ENCODE measurements around the gene AKAP10. TPM values are rescaled to one million over a fixed set of nuclear protein-coding genes. Genes with fewer than 3 reads are reported as not detected.

The AKAP10 gene
- polyA plus RNA-seq, 4 donors, result 5.4 to 20.7 (median 7.2) TPM

DNA sequence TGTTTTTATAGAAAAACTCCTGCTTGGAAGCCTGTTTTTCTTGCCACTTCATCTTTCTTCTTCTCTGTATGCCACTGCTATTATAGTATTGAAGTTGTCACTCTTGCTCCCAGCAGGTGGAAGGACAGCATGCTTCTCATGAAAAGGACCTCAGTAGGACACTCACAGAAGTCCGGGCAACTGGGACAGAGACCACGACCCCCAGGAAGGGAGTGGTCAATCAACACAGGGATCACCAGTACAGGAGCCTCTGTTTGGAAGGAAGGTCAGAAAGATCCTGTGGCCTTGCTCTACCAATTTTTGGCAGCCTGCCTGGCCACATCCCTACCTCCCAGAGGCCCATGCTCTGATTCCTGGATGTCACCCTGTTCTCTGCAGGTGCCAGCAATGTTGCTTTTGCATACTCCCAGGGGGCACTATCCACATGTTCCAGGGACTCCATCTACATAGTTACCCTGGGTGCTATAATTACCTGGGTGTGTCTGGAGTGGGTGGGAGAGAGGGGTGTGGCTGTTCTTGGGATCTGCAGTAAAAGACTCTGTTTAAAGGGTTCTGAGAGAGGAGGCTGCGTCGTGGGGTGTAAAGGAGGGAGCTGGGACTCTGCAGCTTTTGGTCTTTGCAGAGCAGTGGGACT lies 13.7 kb upstream of the AKAP10 start:
- no peaks in the 10 kb centered on the region for H3K9me3 ChIP-seq (ENCODE audit: control insufficient read depth in 2 of 2, insufficient read depth in 1 of 2, low read depth in 1 of 2, low read length in 1 of 2)
- no peak overlapping the region for H3K4me3 ChIP-seq (ENCODE audit: low read depth in 1 of 3, low read length in 3 of 3)
- no peak overlapping the region for H3K27ac ChIP-seq (ENCODE audit: low read depth in 1 of 3, low read length in 2 of 3)
- DNase-seq (no peak), FAIRE-seq (no peak)
- H3K27me3 ChIP-seq (ENCODE audit: control insufficient read depth in 3 of 3, insufficient read depth in 3 of 3, low read length in 3 of 3), result peaks cover 0 to under 1% (median 0%) of the 10 kb centered on the region in 3 donors
- no peaks in the 10 kb centered on the region for H3K4me1 ChIP-seq (ENCODE audit: control insufficient read depth in 3 of 3, insufficient read depth in 2 of 3, low read depth in 1 of 3, low read length in 2 of 3)
- no peaks in the 10 kb centered on the region for H3K36me3 ChIP-seq (ENCODE audit: control insufficient read depth in 3 of 3, insufficient read depth in 2 of 3, low read depth in 1 of 3, low read length in 3 of 3)
- WGBS, 3 donors, result 16 to 43% (median 40%) methylated on average over 4 of the region's 4 CpGs

DNA sequence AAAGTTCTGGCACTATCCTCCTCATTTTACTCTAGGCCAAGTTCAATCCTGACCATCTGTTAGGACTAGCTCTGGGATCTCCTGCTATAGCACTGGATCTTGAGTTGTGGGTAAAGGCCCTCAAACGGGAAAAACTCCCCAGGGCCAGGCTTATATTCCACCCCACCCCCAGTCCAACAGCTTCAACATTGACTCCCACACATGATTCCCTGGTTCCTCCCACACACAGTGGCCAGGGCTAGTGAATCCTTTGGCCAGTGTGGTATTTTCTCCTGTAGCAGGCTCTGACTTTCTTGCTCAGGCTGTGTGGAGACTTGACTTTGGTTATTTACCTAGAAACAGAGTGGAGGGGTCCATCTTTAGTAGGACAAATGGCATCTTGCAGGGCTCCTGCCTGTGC lies 10.3 kb upstream of the AKAP10 start:
- Histone ChIP-seq H3K27me3 (ENCODE audit: control insufficient read depth in 3 of 3, insufficient read depth in 3 of 3, low read length in 3 of 3) (no peaks in the 10 kb centered on the region), H3K4me1 (ENCODE audit: control insufficient read depth in 3 of 3, insufficient read depth in 2 of 3, low read depth in 1 of 3, low read length in 2 of 3) (no peaks in the 10 kb centered on the region), H3K27ac (ENCODE audit: low read depth in 1 of 3, low read length in 2 of 3) (no peak overlapping the region), H3K36me3 (ENCODE audit: control insufficient read depth in 3 of 3, insufficient read depth in 2 of 3, low read depth in 1 of 3, low read length in 3 of 3) (no peaks in the 10 kb centered on the region), H3K4me3 (ENCODE audit: low read depth in 1 of 3, low read length in 3 of 3) (no peak overlapping the region), H3K9me3 (ENCODE audit: control insufficient read depth in 2 of 2, insufficient read depth in 1 of 2, low read depth in 1 of 2, low read length in 1 of 2) (no peaks in the 10 kb centered on the region)
- DNase-seq (no peak), FAIRE-seq (no peak)
- 58 to 74% (median 72%) methylated on average over 1 of the region's 1 CpG for WGBS, 3 donors

DNA sequence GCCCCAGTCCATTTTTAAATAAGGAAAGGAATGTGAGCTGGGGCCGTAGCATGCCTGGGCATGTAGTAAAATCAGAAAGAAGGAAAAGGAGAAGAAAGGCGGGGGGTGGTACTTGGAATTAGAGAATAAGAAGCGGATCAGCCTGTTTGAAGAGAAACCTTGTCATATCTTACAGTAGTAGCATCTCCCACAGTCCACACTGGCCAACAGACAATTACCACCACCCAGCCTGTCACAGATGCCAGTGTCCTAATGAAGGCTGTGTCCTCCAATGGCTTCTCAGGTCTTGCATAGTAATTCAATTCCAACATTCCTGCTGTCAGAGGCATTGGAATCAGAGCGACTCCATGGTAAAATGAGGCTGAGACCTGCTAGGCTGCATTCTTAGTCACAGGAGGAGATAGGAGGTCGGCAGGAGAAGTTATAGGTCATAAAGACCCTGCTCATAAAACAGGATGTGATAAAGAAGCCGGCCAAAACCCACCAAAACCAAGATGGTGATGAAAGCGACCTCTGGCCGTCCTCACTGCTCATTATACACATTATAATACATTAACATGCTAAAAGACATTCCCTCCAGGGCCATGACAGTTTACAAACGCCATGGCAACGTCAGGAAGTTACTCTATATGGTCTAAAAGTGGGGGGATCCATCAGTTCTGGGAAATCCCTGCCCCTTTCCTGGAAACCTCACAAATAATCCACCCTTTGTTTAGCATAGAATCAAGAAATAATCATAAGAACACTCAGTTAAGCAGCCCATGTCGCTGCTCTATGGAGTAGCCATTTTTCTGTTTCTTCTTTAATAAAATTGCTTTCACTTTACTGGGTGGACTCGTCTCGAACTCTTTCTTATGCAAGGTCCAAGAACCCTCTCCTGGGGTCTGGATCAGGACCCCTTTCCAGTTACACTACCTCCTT lies 9.6 kb upstream of the AKAP10 start:
- Histone ChIP-seq H3K9me3 (ENCODE audit: control insufficient read depth in 2 of 2, insufficient read depth in 1 of 2, low read depth in 1 of 2, low read length in 1 of 2) (no peaks in the 10 kb centered on the region), H3K36me3 (ENCODE audit: control insufficient read depth in 3 of 3, insufficient read depth in 2 of 3, low read depth in 1 of 3, low read length in 3 of 3) (no peaks in the 10 kb centered on the region), H3K4me1 (ENCODE audit: control insufficient read depth in 3 of 3, insufficient read depth in 2 of 3, low read depth in 1 of 3, low read length in 2 of 3) (no peaks in the 10 kb centered on the region), H3K27me3 (ENCODE audit: control insufficient read depth in 3 of 3, insufficient read depth in 3 of 3, low read length in 3 of 3) (no peaks in the 10 kb centered on the region), H3K27ac (ENCODE audit: low read depth in 1 of 3, low read length in 2 of 3) (no peak overlapping the region), H3K4me3 (ENCODE audit: low read depth in 1 of 3, low read length in 3 of 3) (no peak overlapping the region)
- no peak for FAIRE-seq
- DNase-seq, result no peak
- WGBS, 3 donors, result 67 to 70% (median 69%) methylated on average over 13 of the region's 13 CpGs

DNA sequence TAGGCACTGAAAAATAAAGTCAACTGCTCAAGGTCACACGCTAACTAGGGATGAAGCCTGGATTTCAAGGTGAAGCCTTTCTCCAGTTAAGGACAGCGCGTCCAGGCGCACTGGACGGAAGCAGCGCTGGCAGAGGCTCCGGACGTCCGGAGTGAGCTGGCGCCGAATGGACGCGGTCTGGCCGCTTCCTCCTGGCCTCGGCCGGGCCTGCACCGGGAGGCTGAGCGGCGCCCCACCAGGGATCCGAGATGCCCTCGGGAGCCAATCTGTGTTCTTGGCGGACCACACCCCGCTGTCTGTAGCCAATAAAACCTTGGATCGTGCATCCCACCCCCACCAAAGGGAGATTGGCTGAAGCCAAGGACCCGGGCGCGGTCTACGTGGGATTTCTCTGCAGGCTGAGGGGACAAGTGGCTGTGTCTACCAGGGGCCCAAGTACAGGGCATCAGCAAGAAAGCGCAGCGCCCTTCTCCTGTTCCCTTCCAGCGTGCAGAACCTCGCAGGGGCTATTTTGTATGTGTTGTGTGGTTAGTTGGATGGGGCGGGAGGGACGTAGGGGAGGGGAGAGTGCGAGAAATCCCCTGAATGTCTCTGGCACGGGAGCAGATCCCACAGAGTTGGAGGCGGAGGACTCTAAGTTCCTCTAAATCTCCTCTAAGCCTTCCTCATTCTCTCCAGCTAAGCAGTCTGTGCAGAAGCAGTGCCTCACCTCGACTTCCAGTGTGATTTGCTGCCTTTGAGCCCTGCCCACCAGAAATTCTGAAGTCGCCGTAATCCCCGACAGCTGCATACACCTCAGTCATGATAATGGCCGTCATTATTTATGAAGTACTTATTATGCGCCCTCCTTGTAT lies 2.5 kb upstream of the AKAP10 start:
- H3K27me3 ChIP-seq (ENCODE audit: control insufficient read depth in 3 of 3, insufficient read depth in 3 of 3, low read length in 3 of 3), result peaks cover 0 to 5% (median 0%) of the 10 kb centered on the region in 3 donors
- H3K27ac ChIP-seq (ENCODE audit: low read depth in 1 of 3, low read length in 2 of 3), result no peak overlapping the region
- no peak for FAIRE-seq
- H3K4me3 ChIP-seq (ENCODE audit: low read depth in 1 of 3, low read length in 3 of 3), result no peak overlapping the region
- 76 to 85% (median 81%) methylated on average over 43 of the region's 43 CpGs for whole genome bisulfite sequencing, 3 donors
- peaks cover 0 to 4% (median 0%) of the 10 kb centered on the region in 3 donors for H3K36me3 ChIP-seq (ENCODE audit: control insufficient read depth in 3 of 3, insufficient read depth in 2 of 3, low read depth in 1 of 3, low read length in 3 of 3)
- no peaks in the 10 kb centered on the region for H3K9me3 ChIP-seq (ENCODE audit: control insufficient read depth in 2 of 2, insufficient read depth in 1 of 2, low read depth in 1 of 2, low read length in 1 of 2)
- H3K4me1 ChIP-seq (ENCODE audit: control insufficient read depth in 3 of 3, insufficient read depth in 2 of 3, low read depth in 1 of 3, low read length in 2 of 3), result peaks cover 0 to 7% (median 5%) of the 10 kb centered on the region in 3 donors
- no peak for DNase-seq

DNA sequence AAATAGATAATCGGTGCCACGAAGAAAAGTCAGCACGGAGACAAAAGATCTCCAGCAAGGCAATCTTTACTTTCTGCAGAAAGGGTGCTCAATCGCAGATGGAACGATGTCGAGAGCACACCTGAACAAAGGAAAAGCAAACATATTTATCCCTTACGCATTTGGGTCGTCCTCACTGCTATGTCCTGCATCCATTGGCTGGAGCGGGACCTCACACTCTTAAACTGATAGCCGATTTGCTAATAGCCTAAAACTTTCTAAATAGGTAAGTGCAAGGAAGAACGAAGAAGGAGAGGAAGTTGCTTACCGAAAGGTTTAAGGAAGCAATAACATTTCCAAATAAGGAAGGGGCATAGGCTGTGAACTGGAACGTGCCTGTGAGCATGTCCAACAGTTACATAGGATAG lies 1.2 kb upstream of the AKAP10 start:
- H3K4me3 ChIP-seq (ENCODE audit: low read depth in 1 of 3, low read length in 3 of 3), result no peak overlapping the region
- FAIRE-seq, result no peak

DNA sequence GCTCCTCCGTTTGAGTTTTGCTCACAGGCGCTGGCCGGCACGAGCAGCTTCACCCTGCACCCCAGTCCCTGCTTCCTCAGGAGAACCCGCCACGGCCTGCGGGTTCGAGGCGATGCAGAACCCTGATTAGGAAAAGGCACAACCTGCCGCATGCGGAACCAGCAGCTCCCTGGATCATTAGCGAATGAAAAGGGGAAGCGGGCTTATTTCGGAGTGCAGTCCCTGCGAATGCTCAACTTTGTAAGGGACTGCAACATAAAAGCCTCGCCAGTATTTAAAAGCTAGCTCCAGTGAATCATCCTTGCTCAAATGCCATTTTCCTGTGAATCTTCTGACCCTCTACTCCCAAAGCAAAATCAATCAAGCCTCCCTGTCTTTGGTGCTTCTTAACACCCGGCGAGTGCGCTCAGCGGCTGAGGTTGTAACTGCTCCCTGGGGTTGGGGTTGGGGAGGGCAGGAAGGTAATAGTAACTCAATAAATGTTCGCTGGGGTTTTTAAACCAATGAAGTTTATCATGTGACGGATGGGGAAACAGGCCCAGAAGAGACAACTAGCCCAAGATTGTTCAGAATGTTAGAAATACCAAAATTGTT lies 678 bp upstream of the AKAP10 start:
- H3K27me3 ChIP-seq (ENCODE audit: control insufficient read depth in 3 of 3, insufficient read depth in 3 of 3, low read length in 3 of 3), result peaks cover 0 to 5% (median 0%) of the 10 kb centered on the region in 3 donors
- H3K4me1 ChIP-seq (ENCODE audit: control insufficient read depth in 3 of 3, insufficient read depth in 2 of 3, low read depth in 1 of 3, low read length in 2 of 3), result peaks cover 0 to 9% (median 5%) of the 10 kb centered on the region in 3 donors
- FAIRE-seq, result no peak
- WGBS, 3 donors, result 30 to 46% (median 32%) methylated on average over 22 of the region's 22 CpGs
- H3K36me3 ChIP-seq (ENCODE audit: control insufficient read depth in 3 of 3, insufficient read depth in 2 of 3, low read depth in 1 of 3, low read length in 3 of 3), result peaks cover 0 to 10% (median 0%) of the 10 kb centered on the region in 3 donors
- H3K27ac ChIP-seq (ENCODE audit: low read depth in 1 of 3, low read length in 2 of 3), result peak overlapping the region in 2 of 3 donors; percentile 85 to 89
- peak overlapping the region; percentile 68 to 91 (median 89) for H3K4me3 ChIP-seq (ENCODE audit: low read depth in 1 of 3, low read length in 3 of 3)
- H3K9me3 ChIP-seq (ENCODE audit: control insufficient read depth in 2 of 2, insufficient read depth in 1 of 2, low read depth in 1 of 2, low read length in 1 of 2), result no peaks in the 10 kb centered on the region
- DNase-seq, result no peak

More for the DNA sequence above, 1.2 kb upstream of the AKAP10 start:
- Histone ChIP-seq H3K27me3 (ENCODE audit: control insufficient read depth in 3 of 3, insufficient read depth in 3 of 3, low read length in 3 of 3) (peaks cover 0 to 5% (median 0%) of the 10 kb centered on the region in 3 donors), H3K4me1 (ENCODE audit: control insufficient read depth in 3 of 3, insufficient read depth in 2 of 3, low read depth in 1 of 3, low read length in 2 of 3) (peaks cover 0 to 9% (median 5%) of the 10 kb centered on the region in 3 donors), H3K36me3 (ENCODE audit: control insufficient read depth in 3 of 3, insufficient read depth in 2 of 3, low read depth in 1 of 3, low read length in 3 of 3) (peaks cover 0 to 9% (median 0%) of the 10 kb centered on the region in 3 donors), H3K27ac (ENCODE audit: low read depth in 1 of 3, low read length in 2 of 3) (no peak overlapping the region), H3K9me3 (ENCODE audit: control insufficient read depth in 2 of 2, insufficient read depth in 1 of 2, low read depth in 1 of 2, low read length in 1 of 2) (no peaks in the 10 kb centered on the region)
- 89 to 95% (median 91%) methylated on average over 13 of the region's 13 CpGs for WGBS, 3 donors
- no peak for DNase-seq

DNA sequence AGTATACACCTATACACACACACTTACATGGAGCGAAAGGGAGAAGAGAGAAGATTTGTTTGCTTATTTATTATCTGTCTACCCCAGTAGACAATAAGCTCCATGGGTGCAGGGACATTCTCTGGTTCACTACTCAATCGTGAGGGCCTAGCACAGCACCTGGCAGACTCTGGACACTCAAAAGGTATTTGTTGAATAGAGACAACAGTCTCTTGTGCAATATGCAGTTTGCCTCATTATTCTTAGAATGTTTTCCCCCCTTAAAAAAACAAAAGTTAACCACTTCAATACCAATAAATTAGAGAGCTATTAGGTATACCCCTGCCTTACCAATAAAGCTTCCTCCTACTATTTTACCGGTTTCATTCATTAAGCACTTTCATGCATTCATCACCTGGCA lies 2.0 kb downstream of the AKAP10 start:
- Histone ChIP-seq H3K4me1 (ENCODE audit: control insufficient read depth in 3 of 3, insufficient read depth in 2 of 3, low read depth in 1 of 3, low read length in 2 of 3) (peaks cover 0 to 9% (median 5%) of the 10 kb centered on the region in 3 donors), H3K36me3 (ENCODE audit: control insufficient read depth in 3 of 3, insufficient read depth in 2 of 3, low read depth in 1 of 3, low read length in 3 of 3) (peaks cover 0 to 20% (median 0%) of the 10 kb centered on the region in 3 donors), H3K4me3 (ENCODE audit: low read depth in 1 of 3, low read length in 3 of 3) (no peak overlapping the region), H3K27me3 (ENCODE audit: control insufficient read depth in 3 of 3, insufficient read depth in 3 of 3, low read length in 3 of 3) (peaks cover 0 to 3% (median 0%) of the 10 kb centered on the region in 3 donors), H3K9me3 (ENCODE audit: control insufficient read depth in 2 of 2, insufficient read depth in 1 of 2, low read depth in 1 of 2, low read length in 1 of 2) (no peaks in the 10 kb centered on the region), H3K27ac (ENCODE audit: low read depth in 1 of 3, low read length in 2 of 3) (no peak overlapping the region)
- DNase-seq (no peak), FAIRE-seq (no peak)
- WGBS, 3 donors, result 74 to 85% (median 77%) methylated on average over 3 of the region's 3 CpGs

Measured in small intestine (tissue), 7 donors.